Measurements from ENCODE around the gene ZNF408.

DNA sequence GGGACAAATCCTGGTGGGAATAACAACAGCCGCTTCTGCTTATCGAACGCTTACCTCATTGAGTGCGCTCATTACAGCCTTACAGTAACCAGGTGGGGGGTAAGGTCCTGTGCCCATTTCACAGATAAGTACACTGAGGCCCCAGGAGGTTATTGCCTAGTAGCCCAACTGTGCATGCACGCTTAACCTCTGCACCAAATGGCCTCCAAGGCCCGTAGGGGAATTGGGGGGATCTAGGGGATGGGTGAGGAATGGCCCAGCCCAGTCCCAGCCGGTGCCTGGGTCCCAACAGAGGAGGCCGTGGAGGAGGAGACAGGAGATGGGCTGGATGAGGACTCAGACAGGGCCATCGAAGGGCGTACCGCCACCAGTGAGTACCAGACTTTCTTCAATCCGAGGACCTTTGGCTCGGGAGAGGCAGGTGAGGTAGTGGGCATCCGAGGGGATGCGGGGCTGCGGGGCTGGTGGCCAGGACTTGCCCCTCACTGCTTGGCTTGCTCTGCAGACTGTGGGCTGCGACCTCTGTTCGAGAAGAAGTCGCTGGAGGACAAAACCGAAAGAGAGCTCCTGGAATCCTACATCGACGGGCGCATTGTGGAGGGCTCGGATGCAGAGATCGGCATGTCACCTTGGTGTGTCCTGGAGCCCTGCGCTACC, 25.5 kb downstream of the ZNF408 start:
- TF ChIP-seq POLR2AphosphoS5 (IDR thresholded peaks at IDR 0.05; ENCODE audit: low read depth, low read length) (no peak), POLR2A (IDR thresholded peaks at IDR 0.05; ENCODE audit: low read depth, low read length) (no peak), TAF1 (IDR thresholded peaks at IDR 0.05; ENCODE audit: low read depth, low read length) (no peak), SPI1 (IDR thresholded peaks at IDR 0.05; ENCODE audit: low read depth, low read length) (no peak), POU2F2 (IDR thresholded peaks at IDR 0.05; ENCODE audit: low read depth, low read length) (no peak), PAX5 (IDR thresholded peaks at IDR 0.05; ENCODE audit: insufficient read depth, low read length, severe bottlenecking) (no peak)

All from GM12891 (cell line).